HepG2 (cell line): ENCODE measurements around the gene DUSP8. TPM values are rescaled to one million over a fixed set of nuclear protein-coding genes. Genes with fewer than 3 reads are reported as not detected.

Experiments used
- ATAC-seq: fragments of 200-7000 bp; cut with Tn5 transposase; 3 replicates; pipeline ENCODE4 v1.9.1; 2020; ENCODE audit warnings: mild to moderate bottlenecking, moderate library complexity
- BruUV-seq: library from RNA; stranded (reverse); fragments of 400-500 nt; replicated peaks from 2 replicates; lab custom pipeline; 2021; lab: Mats Ljungman, UMichigan
- CTCF ChIA-PET: fragments of 300-600 bp; formaldehyde crosslinking; extraction: SDS; loops from one replicate; lab custom pipeline; 2021; ENCODE audit warnings: low total read pairs, inconsistent platforms, low intra/inter-chr PET ratio; lab: Yijun Ruan, JAX
- POLR2A ChIA-PET: fragments of 350-600 bp; sonication (Branson Sonifier 250); formaldehyde crosslinking; loops from one replicate; lab custom pipeline; 2020; ENCODE audit warnings: antibody characterized with exemption, inconsistent platforms; lab: Yijun Ruan, JAX
- DNase-seq: peaks from one replicate; pipeline ENCODE4 v3.0.0-alpha.2; 2015; ENCODE audit warnings: low spot score
- FAIRE-seq: peaks from 3 replicates; lab custom pipeline; 2011; peaks lifted over from hg19 to GRCh38; lab: Jason Lieb, UNC
- H2AFZ ChIP-seq: one replicate; pipeline ENCODE4 v1.6.1; 2011; ENCODE audit warnings: low read length, inconsistent platforms
- H3K27ac ChIP-seq: fragments of 300-600 bp; 3 replicates; pipeline ENCODE4 v1.8.0; 2011; ENCODE audit warnings: mixed run types, mild to moderate bottlenecking, mixed read lengths, low read length, inconsistent platforms; ENCODE audit not compliant: insufficient read depth; ENCODE audit errors: extremely low read length
- H3K27me3 ChIP-seq, 2 experiments: fragments of 200-600 bp in 1 of 2; 2 replicates in 1 of 2; 3 replicates in 1 of 2; pipeline versions ENCODE4 v1.6.0 to v1.8.0; 2011; ENCODE audit warnings: low read length in 2 of 2, mild to moderate bottlenecking in 2 of 2, moderate library complexity in 2 of 2, inconsistent platforms in 1 of 2; ENCODE audit not compliant: insufficient read depth in 2 of 2, control insufficient read depth in 1 of 2
- H3K36me3 ChIP-seq, 2 experiments: fragments of 200-600 bp in 1 of 2; replicated peaks in 1 of 2; 2 replicates in 1 of 2; 3 replicates in 1 of 2; pipeline versions ENCODE4 v1.5.1 to v1.8.0; 2011; ENCODE audit warnings: low read length in 2 of 2, inconsistent platforms in 1 of 2; ENCODE audit not compliant: insufficient read depth in 2 of 2, control insufficient read depth in 1 of 2
- H3K4me1 ChIP-seq: 2 replicates; pipeline ENCODE4 v1.5.1; 2012; ENCODE audit warnings: low read length, inconsistent platforms; ENCODE audit not compliant: insufficient read depth
- H3K4me2 ChIP-seq: 2 replicates; pipeline ENCODE4 v1.6.0; 2011; ENCODE audit warnings: low read depth, low read length, inconsistent platforms
- H3K4me3 ChIP-seq, 3 experiments: fragments of 200-600 bp in 1 of 3; sonication (generic), shearing (Covaris generic) in 1 of 3; replicated peaks in 1 of 3; 2 replicates each; pipeline ENCODE4 v1.5.1; 2011 to 2016; ENCODE audit warnings: low read length in 3 of 3, inconsistent platforms in 2 of 3, low read depth in 2 of 3, mild to moderate bottlenecking in 2 of 3, control low read depth in 1 of 3, mixed read lengths in 1 of 3; ENCODE audit not compliant: insufficient read depth in 1 of 3
- H3K79me2 ChIP-seq: one replicate; pipeline ENCODE4 v1.6.1; 2011; ENCODE audit warnings: low read length, inconsistent platforms; ENCODE audit not compliant: insufficient read depth
- H3K9ac ChIP-seq: 2 replicates; pipeline ENCODE4 v1.6.0; 2011; ENCODE audit warnings: mild to moderate bottlenecking, low read depth, low read length, inconsistent platforms; ENCODE audit not compliant: insufficient read depth
- H3K9me3 ChIP-seq: 2 replicates; pipeline ENCODE4 v1.5.1; 2012; ENCODE audit warnings: mild to moderate bottlenecking, low read length
- H4K20me1 ChIP-seq: 2 replicates; pipeline ENCODE4 v1.6.0; 2011; ENCODE audit warnings: inconsistent platforms, mild to moderate bottlenecking, low read length, moderate library complexity; ENCODE audit not compliant: insufficient read depth
- AKAP8 ChIP-seq: sonication (generic); formaldehyde crosslinking; IDR thresholded peaks from 2 replicates; pipeline ENCODE4 v1.5.1; 2020; ENCODE audit warnings: mild to moderate bottlenecking, missing genetic modification reagents
- HDAC2 ChIP-seq: sonication (generic); formaldehyde crosslinking; IDR thresholded peaks from 2 replicates; pipeline ENCODE4 v1.4.0; 2020; ENCODE audit warnings: missing genetic modification reagents
- PHF5A ChIP-seq: IDR thresholded peaks from one replicate; pipeline ENCODE4 v1.6.1; 2018; ENCODE audit warnings: low read depth, missing genetic modification reagents; ENCODE audit not compliant: unreplicated experiment
- PRPF4 ChIP-seq: fragments of 200-400 bp; formaldehyde crosslinking; IDR thresholded peaks from 2 replicates; pipeline ENCODE4 v1.6.1; 2016; ENCODE audit warnings: low read length, low read depth; ENCODE audit not compliant: poor library complexity, severe bottlenecking
- SNAI1 ChIP-seq: sonication (generic); formaldehyde crosslinking; IDR thresholded peaks from 2 replicates; pipeline ENCODE4 v1.5.0; 2020; ENCODE audit warnings: mild to moderate bottlenecking, missing genetic modification reagents, borderline replicate concordance
- ZMYM3 ChIP-seq: sonication (generic); formaldehyde crosslinking; IDR thresholded peaks from 2 replicates; pipeline ENCODE4 v1.5.1; 2020; ENCODE audit warnings: mild to moderate bottlenecking, missing genetic modification reagents
- ZNF230 ChIP-seq: sonication (generic); formaldehyde crosslinking; IDR thresholded peaks from 2 replicates; pipeline ENCODE4 v1.4.0; 2020; ENCODE audit warnings: mild to moderate bottlenecking, missing genetic modification reagents
- ZNF556 ChIP-seq: sonication (generic); formaldehyde crosslinking; IDR thresholded peaks from 2 replicates; pipeline ENCODE4 v1.4.0; 2020; ENCODE audit warnings: mild to moderate bottlenecking, missing genetic modification reagents, borderline replicate concordance
- ZNF619 ChIP-seq: sonication (generic); formaldehyde crosslinking; IDR thresholded peaks from 2 replicates; pipeline ENCODE4 v1.4.0; 2020; ENCODE audit warnings: mild to moderate bottlenecking, missing genetic modification reagents
- ZNF781 ChIP-seq: sonication (generic); formaldehyde crosslinking; IDR thresholded peaks from 2 replicates; pipeline ENCODE4 v1.5.1; 2020; ENCODE audit warnings: borderline replicate concordance, mild to moderate bottlenecking, missing genetic modification reagents; ENCODE audit errors: not compliant biosample characterization
- ZNF782 ChIP-seq: sonication (generic); formaldehyde crosslinking; IDR thresholded peaks from 2 replicates; pipeline ENCODE4 v1.4.0; 2020; ENCODE audit warnings: missing genetic modification reagents, mild to moderate bottlenecking, borderline replicate concordance
- ZNF792 ChIP-seq: IDR thresholded peaks from 2 replicates; pipeline ENCODE4 v1.6.1; 2016
- WGBS: methylation state at CpG from one replicate; pipeline ENCODE4 v1.1.6; 2017; ENCODE audit warnings: low lambda C conversion rate; 5-methylcytosine and 5-hydroxymethylcytosine counted together
- in situ Hi-C: cut with HindIII; loops from 2 replicates; pipeline ENCODE4 v1.10.0; 2017; ENCODE audit warnings: low pct_unique_long_range_greater_than_20kb; ENCODE audit not compliant: extremely low pct_ligation_motif_present
- intact Hi-C: fragments of 100-400 bp; cut with micrococcal nuclease; formaldehyde crosslinking; loops from one replicate; pipeline ENCODE4 v1.10.0; 2022; ENCODE audit not compliant: unreplicated experiment
- polyA plus RNA-seq, 8 experiments: library from polyadenylated mRNA; depleted of rRNA in 3 of 8; stranded (reverse) in 7 of 8; unstranded in 1 of 8; fragments of >200 nt; fragmentation: Illumina TruSeq in 4 of 8; extraction: Trizol in 4 of 8; gene quantifications; 2 replicates each; pipeline versions ENCODE4 v1.2.1 to v1.2.3, GENCODE V29; 2011 to 2016; ENCODE audit warnings: low read depth in 4 of 8, missing spikeins in 1 of 8, mixed read lengths in 1 of 8; ENCODE audit not compliant: insufficient read depth in 1 of 8
- total RNA-seq, 5 experiments: library from RNA; depleted of rRNA; stranded (reverse); fragments of >200 nt; fragmentation: Illumina TruSeq; extraction: Trizol; gene quantifications; 2 replicates each; pipeline ENCODE4 v1.2.3, GENCODE V29; 2016; ENCODE audit warnings: low read depth in 1 of 5
- TF ChIP-seq, protein P1 (sequence below): sonication (generic); formaldehyde crosslinking; IDR thresholded peaks from 2 replicates; pipeline ENCODE4 v1.4.0; 2020; ENCODE audit warnings: missing genetic modification reagents
- TF ChIP-seq, protein P2 (sequence below): IDR thresholded peaks from 2 replicates; pipeline ENCODE4 v1.6.1; 2012; ENCODE audit warnings: inconsistent platforms
- TF ChIP-seq, protein P3 (sequence below): sonication (generic); formaldehyde crosslinking; IDR thresholded peaks from 2 replicates; pipeline ENCODE4 v1.5.0; 2020; ENCODE audit warnings: mild to moderate bottlenecking, missing genetic modification reagents, moderate library complexity

The DUSP8 gene
- total and polyA plus RNA-seq, 2 of the 13 experiments (the other 11 are each of a cell fraction or from before 2014, with no cell fraction given) = 1.8 to 8.0 TPM

DNA sequence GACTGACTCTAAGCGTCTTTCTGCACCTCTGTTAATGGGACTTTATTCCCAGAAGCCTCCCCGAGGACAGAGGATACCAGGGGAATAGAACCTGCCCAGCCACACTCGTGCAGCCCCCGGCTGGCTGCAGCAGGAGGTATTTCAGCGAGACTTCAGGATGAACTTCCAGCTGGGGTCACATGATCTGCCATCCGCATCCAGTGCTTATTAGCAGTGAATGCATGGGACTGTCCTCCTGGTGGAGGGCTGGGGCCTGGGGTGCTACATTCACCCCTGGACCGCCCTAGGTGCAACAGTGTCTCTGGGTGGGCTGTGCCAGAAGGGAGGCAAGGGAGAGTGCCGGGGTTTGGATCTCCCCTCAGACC is 1.6 kb downstream of the DUSP8 start (continued):
- TF ChIP-seq ZNF619 (CRISPR knock-in tag) (no peak), ZMYM3 (peak; percentile 88), ZNF781 (no peak)

DNA sequence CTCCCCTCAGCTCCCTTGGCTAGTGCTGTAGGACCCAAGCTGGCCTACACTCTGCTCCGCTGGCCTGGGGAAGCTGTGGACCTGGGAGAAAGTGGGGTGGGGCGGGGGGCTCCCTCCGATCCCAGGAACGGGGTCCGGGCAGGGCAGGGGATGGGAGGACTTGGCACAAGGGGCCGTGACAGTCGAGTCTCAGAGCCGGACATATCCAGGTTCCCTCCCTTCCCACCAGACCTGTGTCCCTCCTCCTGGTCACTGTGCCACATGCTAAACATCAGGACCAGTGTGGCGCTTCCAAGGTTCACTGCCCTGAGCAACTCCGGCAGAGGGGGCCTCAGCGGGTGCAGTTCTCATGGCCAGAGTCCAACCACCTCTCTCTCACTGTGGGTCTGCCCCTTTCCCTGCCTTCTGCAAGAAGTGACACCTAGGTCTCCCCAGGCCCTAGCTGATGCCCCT is 2.0 kb downstream of the DUSP8 start:
- no peaks in the 10 kb centered on the region for H3K9me3 ChIP-seq
- no peaks in the 10 kb centered on the region for H3K79me2 ChIP-seq
- CTCF ChIA-PET = no interaction called here
- no peak overlapping the region for H3K27ac ChIP-seq
- H3K27me3 ChIP-seq = peaks cover 1 to 17% of the 10 kb centered on the region in 2 experiments; a peak in 3 of 5 replicates
- no peaks in the 10 kb centered on the region for H3K36me3 ChIP-seq
- no TSS peak for BruUV-seq
- peak; percentile 47 for ATAC-seq
- peak overlapping the region; percentile 84; the same call in 1 of the 2 replicates for H3K9ac ChIP-seq
- peak overlapping the region in 1 of 3 experiments; percentile 78; a peak in 2 of 6 replicates for H3K4me3 ChIP-seq
- peak; percentile 25 for DNase-seq
- WGBS = 27% methylated on average over 3 of the region's 11 CpGs
- H3K4me1 ChIP-seq = peaks cover 47% of the 10 kb centered on the region
- H3K4me2 ChIP-seq = peak overlapping the region; percentile 75
- intact Hi-C loops (no loop called here), in situ Hi-C loops (no loop called here)
- no peak overlapping the region for H2AFZ ChIP-seq
- POLR2A ChIA-PET = no interaction called here
- H4K20me1 ChIP-seq = peaks cover 38% of the 10 kb centered on the region; the same call in 1 of the 2 replicates
- peak; percentile 30 for FAIRE-seq
- TF ChIP-seq, protein P1, sequence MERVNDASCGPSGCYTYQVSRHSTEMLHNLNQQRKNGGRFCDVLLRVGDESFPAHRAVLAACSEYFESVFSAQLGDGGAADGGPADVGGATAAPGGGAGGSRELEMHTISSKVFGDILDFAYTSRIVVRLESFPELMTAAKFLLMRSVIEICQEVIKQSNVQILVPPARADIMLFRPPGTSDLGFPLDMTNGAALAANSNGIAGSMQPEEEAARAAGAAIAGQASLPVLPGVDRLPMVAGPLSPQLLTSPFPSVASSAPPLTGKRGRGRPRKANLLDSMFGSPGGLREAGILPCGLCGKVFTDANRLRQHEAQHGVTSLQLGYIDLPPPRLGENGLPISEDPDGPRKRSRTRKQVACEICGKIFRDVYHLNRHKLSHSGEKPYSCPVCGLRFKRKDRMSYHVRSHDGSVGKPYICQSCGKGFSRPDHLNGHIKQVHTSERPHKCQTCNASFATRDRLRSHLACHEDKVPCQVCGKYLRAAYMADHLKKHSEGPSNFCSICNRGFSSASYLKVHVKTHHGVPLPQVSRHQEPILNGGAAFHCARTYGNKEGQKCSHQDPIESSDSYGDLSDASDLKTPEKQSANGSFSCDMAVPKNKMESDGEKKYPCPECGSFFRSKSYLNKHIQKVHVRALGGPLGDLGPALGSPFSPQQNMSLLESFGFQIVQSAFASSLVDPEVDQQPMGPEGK = peak; percentile 60
- TF ChIP-seq, protein P2, sequence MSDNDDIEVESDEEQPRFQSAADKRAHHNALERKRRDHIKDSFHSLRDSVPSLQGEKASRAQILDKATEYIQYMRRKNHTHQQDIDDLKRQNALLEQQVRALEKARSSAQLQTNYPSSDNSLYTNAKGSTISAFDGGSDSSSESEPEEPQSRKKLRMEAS = peak; percentile 80
- TF ChIP-seq SNAI1 (CRISPR knock-in tag) (no peak), PRPF4 (no peak), ZNF230 (CRISPR knock-in tag) (0 out of 2 replicates have a peak, but pooled peaks have one; percentile 41), PHF5A (CRISPR knock-in tag) (no peak), ZNF792 (0 out of 2 replicates have a peak, but pooled peaks have one; percentile 11), ZNF782 (CRISPR knock-in tag) (0 out of 2 replicates have a peak, but pooled peaks have one; percentile 43), HDAC2 (0 out of 2 replicates have a peak, but pooled peaks have one; percentile 57), AKAP8 (0 out of 2 replicates have a peak, but pooled peaks have one; percentile 31), ZNF556 (CRISPR knock-in tag) (0 out of 2 replicates have a peak, but pooled peaks have one; percentile 63)
- TF ChIP-seq, protein P3, sequence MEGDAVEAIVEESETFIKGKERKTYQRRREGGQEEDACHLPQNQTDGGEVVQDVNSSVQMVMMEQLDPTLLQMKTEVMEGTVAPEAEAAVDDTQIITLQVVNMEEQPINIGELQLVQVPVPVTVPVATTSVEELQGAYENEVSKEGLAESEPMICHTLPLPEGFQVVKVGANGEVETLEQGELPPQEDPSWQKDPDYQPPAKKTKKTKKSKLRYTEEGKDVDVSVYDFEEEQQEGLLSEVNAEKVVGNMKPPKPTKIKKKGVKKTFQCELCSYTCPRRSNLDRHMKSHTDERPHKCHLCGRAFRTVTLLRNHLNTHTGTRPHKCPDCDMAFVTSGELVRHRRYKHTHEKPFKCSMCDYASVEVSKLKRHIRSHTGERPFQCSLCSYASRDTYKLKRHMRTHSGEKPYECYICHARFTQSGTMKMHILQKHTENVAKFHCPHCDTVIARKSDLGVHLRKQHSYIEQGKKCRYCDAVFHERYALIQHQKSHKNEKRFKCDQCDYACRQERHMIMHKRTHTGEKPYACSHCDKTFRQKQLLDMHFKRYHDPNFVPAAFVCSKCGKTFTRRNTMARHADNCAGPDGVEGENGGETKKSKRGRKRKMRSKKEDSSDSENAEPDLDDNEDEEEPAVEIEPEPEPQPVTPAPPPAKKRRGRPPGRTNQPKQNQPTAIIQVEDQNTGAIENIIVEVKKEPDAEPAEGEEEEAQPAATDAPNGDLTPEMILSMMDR (CRISPR knock-in tag) = peak; percentile 42; the same call in 1 of the 2 replicates
